NCI-H1048 (cell line): ENCODE results near the gene ZDHHC18.
"Not testable (repeated sequence)": the region's sequence is repeated elsewhere in the genome, so short reads cannot be mapped to it uniquely, and the experiment has no call there.

Experiments used
- DNase-seq: peaks from one replicate; lab custom pipeline; 2025; lab: John Stamatoyannopoulos, UW

Gene ZDHHC18

DNA sequence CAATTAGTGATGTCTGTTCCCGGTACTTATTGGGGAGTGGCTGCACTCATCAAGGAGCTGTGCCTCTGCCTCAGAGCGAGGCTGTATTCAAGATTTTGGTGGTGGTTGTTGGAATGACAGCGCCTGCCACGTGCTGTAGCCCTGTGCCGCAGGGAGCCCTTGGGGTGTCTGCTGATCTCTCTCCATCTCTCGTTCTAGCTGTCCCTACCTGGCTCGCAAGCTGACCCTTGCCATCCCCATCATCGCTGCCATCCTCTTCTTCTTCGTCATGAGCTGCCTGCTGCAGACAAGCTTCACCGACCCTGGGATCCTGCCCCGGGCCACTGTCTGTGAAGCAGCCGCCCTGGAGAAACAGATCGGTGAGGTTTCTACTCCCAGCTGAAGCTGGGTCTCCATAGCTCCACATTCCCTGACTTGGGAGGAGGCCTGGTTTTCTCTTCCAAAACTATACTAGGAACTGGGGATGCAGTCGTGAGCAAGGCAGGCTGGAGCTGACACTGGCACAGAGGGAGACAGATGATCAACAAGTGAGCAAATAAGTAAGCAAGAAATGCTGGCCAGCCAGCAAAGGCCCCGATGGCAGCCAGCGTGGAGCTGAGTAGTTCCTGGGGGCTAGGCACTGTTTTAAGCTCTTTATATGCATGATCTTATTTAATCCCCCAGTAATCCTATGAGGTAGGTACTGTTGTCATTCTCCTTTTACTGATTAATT is 5.9 kb downstream of the ZDHHC18 start:
- no peak for DNase-seq

DNA sequence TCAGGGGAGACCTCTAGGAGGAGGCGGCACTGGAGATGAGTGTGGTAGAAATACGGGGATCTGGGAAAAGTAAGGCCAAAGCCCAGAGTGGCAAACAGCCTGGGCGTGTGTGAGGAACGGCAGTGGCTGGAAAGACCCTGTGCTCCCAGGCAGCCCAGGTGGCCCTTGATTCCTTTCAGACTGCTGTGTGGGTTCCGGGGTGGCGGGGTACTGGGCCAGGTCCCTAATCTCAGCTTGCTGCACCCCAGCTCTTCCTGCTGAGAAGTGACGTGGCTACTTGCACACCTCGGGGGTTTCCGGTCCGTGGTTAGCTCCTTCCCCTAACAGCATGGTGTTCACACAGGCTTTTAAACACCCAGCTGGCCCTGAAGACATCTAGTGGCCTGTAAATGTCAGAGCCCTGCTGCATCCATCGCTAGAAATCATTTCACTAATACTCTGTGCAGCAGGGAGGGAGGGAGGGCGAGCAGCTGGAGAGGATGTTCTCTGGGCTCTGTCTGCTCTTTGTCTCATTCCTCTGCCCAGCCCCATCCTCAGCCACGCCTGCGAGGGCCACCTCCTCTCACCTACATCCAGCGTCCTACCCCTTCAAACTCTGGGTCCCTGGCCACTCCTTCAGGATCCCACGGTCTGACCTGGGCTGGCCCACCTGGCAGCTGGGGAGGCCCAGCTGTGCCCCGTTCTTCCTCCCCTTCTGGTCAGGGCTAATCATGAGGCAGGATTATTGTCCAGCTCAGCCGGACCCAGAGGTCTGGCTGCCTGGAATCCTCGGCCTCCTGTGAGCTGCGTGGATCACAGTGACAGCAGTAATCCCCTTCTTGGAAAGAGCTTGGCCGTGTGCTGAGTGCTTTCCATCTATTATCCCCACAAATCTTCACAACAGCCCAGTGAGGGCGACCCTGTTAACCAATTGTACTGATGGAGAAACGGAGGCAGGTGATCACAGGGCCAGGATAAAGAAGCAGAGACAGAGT is 7.2 kb downstream of the ZDHHC18 start:
- no peak for DNase-seq

DNA sequence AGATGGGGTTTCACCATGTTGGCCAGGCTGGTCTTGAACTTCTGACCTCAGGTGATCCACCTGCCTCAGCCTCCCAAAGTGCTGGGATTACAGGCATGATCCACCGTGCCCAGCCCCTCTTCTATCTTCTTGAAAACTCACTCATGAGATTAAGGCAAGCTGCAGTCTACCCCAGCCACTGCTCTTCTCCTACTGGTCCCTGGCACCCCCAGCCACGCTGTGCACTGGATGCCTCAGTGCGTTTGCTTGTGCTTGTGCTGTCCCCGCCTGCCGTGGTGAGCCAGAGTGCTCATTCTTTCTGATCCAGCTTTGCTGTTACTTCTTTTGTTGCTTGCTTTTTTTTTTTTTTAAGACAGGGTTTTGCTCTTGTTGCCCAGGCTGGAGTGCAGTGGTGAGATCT is 11.2 kb downstream of the ZDHHC18 start:
- DNase-seq, result not testable (repeated sequence)

DNA sequence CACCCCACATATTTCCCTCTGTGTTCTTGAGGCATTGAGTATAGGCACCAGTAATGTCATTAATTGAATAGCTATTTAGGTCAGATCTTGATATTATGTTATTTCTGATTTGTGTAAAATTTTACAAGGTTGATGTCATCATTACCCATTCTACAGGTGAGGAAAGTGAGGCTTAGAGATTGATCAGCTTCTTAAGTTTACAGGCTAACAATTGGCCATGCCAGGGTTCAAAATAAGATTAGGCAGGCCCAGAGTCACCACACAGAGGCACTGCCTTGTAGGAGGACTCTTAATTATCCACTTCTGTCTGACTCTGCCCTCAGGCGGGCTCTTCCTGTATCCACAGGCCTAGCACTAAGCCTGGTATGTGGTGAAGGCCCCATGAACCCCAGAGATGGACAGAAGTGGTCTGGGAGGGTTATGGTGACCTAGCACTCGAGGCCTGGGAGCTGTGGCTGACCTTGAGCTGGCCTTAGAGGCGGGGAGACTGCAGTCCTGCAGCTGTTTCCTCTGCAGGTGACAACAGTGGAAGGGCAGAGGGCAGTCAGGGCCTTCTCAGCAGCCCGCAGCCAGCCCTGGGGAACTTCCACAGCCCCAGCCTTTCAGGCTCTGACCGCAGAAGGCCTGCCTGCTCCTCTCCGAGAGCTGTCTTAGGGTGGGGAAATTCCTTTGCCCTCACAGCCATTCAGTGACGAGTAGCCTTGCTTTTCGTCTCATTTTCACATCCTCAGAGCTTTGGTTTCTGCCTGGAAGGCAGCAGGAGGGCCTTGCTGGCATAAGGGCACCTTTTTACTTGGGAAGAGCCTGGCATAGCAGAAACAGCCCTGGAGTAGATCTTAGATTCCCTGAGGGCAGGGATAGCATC is 12.2 kb downstream of the ZDHHC18 start:
- DNase-seq, result no peak

DNA sequence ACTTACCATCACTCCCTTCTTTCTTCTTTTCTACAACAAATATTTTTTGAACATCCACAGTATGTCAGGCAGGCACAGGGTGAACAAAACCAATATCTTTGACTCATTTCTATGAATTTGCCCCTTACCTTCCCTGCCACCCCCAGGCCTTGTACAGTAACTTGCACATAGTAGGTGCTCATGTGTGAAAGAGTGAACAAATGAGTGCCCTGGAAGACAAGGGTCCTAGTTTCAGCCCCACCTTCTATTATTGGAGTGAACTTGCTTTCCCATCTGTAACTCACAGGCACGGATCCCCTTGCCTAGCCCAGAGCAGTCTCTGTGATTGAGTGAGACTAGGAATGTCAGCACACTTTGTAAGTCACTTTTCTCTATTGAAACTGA is 12.8 kb downstream of the ZDHHC18 start:
- DNase-seq, result no peak

DNA sequence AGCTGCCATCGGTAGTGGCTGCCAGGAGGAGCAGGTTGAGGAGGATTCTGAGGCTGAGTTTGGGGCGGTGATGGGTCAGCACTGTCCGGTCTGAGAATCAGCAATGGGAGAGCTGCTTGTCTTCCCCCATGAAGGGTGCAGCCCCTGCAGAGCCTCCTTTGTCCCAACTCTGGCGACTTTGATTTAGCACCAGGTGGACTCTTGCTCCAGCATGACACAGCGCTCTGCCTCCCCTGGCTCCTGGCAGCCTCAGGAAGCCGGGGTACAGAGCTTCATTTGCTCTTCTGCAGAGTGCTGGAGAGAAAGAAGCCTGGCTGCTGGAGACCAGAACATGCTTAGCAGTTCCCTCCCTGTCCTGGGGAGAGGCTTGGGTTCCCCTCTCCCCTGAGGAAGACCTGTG is 13.3 kb downstream of the ZDHHC18 start:
- DNase-seq, result no peak

DNA sequence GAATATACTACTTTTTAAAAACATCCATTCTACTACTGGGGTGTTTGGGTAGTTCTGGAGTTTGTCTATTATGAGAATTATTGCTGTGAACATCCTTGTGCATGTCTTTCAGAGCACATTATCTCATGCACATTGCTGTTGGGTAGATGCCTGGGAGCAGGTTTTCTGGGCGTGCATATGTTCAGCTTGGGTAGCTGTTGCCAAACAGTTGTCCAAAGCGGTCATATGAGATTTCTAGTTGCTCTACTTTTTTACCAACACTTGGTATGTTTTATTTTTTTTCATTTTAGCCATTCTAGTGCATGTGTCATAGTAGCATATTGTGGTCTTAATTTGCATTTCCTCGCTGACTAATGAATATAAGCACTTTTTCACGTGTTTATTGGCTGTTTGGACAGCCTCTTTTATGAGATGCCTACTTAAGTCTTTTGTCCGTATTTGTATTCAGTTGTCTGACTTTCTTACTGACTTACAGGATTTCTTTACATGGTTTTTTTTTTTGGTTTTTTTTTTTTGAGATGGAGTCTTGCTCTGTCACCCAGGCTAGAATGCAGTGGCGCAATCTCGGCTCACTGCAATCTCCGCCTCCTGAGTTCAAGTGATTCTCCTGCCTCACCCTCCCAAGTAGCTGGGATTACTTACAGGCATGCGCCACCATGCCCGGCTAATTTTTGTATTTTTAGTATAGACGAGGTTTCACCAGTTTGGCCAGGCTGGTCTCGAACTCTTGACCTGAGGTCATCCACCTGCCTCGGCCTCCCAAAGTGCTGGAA is 18.1 kb downstream of the ZDHHC18 start:
- DNase-seq, result no peak

DNA sequence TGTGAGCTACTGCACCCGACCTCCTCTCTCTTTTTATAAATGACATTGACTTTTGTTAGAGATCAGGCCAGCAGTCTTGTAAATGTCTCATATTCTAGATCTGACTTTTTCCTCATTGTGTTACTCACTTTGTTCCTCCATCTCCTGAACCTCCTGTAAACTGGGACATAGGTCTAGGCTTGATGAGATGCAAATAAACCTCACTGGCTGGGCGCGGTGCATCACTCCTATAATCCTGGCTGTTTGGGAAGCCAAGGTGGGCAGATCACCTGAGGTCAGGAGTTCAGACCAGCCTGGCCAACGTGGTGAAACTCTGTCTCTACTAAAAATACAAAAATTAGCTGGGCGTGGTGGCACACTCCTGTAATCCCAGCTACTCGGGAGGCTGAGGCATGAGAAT is 21.3 kb downstream of the ZDHHC18 start:
- not testable (repeated sequence) for DNase-seq

DNA sequence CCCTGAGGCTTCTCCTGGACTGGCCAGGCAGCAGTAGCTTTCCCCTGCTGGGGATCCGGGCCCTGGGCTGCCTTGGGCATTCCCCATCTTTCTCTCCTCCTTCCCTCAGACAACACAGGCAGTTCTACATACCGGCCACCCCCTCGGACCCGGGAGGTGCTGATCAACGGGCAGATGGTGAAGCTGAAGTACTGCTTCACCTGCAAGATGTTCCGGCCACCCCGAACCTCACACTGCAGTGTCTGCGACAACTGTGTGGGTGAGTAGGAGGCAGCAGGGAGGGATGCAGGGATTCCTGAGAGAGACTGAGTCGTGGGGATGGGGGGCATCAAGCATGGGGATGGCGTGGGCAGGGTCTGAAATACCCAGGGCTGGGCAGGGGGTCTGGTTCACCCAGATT is 22.0 kb downstream of the ZDHHC18 start:
- no peak for DNase-seq

DNA sequence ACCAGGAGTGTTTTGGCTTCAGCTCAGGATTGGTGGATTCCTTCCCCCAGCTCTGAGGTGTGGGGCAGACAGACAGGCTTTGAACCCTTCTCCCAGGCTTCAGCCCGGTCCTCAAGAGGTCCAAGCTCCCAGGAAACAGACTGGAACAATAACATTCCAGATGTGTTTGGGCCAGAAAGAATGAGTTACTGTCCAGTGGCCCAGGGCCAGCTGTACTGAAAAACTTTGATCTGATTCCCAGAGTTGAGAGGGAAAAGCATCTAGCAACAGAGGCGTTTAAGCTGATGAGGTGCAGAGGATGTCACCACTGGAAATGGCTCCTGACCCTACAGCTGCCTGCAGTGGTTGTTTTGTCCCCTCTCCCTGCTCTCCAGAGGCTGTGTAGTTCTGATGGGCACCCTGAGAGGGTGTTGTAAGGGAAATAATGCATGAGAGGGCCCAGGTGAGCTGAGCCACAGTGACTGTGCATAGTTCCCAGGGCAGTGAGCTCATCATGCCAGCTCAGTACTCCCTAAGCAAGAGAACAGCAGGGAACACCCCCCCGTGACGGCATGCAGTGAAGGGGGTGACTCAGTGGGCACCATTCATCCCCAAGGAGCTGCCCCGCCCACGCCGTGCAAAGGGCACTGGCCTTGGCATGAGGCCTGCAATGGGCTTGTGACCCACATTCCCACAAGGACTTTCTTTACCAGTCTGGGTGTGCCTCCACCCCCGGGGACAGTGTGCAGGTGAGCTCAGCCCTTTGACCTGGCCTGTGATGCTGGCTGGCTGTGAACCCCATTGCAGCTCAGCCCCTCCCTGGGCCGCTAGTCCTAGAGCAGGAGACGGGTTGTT is 22.7 kb downstream of the ZDHHC18 start:
- no peak for DNase-seq

DNA sequence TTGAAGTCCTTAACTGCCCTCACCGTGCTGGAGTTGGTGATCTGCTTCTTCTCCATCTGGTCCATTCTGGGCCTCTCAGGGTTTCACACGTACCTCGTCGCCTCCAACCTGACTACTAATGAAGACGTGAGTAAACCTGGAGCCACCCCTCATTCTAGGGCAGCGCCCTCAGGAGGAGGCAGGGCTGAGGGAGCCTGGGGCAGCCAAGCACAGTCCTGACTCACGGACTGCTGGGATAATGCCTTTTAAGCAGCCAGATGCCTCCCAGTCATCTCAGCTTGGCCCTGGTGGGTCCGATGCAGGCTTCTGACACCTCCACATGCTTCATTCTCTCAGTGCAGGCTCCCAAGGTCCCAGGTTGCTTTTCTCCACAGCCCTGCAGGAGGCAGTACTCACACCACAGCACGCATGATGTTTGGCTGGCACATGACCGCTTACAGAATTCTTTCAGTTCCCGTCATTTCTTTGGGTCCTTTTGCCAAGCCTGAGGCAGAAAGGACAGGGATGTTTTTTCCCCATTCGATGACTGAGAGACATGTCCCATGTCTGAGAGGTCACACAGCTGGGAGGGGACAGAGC is 24.7 kb downstream of the ZDHHC18 start:
- DNase-seq, result no peak

DNA sequence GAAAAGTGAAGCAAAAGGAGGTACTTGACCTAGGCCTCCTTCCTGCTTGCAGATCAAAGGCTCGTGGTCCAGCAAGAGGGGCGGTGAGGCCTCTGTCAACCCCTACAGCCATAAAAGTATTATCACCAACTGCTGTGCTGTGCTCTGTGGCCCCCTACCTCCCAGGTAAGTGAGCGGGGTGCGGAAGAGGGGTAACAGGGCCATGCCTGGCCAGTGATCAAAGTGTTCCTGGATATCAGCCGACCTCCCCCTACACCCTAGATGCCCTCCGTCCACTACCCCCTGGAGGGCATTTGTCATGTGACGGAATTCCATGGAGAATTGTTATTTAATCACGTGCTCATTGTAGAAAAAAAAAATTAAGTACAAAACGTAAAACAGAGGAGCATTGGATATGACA is 26.2 kb downstream of the ZDHHC18 start:
- no peak for DNase-seq

DNA sequence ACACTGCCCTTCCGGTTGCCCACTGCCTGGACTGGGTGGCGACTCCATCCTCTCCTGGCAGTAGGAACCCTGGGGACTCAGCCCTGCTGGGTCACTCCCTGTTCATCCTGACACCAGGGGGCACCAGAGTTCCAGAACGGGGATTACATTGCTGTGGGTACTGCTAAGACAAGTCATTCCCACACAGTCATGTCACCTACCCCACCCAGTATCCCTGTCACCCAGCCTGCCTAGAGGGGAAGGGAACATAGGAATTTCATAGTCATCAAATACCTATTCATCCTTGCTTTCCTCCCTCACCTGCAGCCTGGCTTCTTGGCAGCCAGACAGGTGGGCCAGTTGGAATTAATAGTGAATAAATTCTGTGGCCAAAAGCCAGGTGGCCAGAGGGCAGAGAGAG is 26.7 kb downstream of the ZDHHC18 start:
- DNase-seq, result peak; percentile 46

DNA sequence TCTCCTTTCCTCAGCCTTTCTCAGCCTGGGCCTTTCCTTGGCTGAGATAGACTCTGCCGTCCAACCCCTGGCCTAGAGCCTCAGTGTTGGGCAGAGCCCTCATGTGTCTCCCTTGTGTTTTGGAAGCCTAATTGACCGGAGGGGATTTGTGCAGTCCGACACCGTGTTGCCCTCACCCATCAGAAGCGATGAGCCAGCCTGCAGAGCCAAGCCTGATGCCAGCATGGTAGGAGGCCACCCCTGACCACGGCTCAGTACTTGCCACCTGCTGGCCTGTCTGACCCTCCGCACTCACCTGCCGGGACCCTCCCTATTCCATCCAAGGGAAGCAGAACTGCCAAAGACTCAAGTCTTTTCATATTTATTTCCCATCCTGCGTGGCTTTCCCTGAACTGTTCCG is 27.1 kb downstream of the ZDHHC18 start:
- no peak for DNase-seq

DNA sequence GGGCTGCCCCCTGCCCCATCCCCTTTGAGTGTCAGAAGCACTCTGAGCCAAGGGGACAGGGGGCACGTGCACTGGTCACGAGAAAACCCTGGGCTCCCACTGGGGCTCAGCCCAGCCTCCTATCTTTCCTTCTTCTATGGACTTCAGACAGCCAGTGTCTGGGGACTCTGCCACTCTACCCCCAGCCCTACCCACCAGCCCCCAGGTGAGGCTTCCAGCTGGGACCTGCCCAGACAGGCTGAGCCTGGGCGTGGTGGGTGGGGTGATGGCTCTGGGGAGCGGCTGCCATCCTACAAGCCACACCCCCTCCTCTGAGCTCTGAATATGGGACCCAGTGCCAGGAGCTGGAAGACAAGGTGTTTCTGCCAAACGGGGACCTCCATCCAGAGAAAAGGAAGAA is 28.4 kb downstream of the ZDHHC18 start:
- DNase-seq, result no peak

DNA sequence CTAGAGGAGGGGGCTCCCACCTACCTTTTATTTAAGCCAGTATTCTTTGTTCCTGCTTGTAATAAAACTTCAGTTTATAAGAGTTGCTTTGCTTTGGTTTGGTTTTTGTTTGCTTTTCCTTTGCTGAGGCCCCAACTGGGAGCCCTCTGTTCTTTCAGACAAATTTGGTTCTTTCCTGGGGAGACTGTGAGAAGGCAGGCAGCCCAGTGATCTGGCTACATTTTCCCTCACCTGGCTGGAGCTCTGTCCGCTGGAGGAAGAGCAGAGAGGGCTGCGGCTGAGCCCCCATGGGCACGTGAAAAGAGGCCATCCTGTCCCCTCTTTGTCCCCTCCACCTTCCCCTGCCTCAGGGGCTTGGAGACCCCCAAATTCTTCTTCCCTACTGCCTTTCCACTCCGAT is 29.1 kb downstream of the ZDHHC18 start:
- DNase-seq, result no peak

DNA sequence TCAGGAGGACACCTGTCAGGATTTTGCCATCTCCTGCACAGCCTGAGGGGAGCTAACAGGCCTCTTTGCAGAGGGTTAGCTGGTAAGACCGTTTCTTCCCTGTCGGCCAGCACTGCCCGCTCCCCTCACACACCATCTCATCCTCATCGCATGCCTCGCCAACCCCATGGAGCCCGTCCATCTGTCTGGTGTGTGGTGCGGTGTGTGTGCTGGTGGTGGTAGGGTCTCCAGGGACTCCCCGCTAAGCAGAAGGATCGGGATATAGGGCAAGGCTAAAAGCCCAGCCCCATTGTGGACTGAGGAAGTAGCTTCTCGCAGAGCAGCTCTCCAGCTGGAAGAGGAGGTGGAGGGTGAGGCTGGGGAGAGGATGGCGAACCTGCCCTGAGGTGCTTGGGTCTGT is 29.7 kb downstream of the ZDHHC18 start:
- no peak for DNase-seq

DNA sequence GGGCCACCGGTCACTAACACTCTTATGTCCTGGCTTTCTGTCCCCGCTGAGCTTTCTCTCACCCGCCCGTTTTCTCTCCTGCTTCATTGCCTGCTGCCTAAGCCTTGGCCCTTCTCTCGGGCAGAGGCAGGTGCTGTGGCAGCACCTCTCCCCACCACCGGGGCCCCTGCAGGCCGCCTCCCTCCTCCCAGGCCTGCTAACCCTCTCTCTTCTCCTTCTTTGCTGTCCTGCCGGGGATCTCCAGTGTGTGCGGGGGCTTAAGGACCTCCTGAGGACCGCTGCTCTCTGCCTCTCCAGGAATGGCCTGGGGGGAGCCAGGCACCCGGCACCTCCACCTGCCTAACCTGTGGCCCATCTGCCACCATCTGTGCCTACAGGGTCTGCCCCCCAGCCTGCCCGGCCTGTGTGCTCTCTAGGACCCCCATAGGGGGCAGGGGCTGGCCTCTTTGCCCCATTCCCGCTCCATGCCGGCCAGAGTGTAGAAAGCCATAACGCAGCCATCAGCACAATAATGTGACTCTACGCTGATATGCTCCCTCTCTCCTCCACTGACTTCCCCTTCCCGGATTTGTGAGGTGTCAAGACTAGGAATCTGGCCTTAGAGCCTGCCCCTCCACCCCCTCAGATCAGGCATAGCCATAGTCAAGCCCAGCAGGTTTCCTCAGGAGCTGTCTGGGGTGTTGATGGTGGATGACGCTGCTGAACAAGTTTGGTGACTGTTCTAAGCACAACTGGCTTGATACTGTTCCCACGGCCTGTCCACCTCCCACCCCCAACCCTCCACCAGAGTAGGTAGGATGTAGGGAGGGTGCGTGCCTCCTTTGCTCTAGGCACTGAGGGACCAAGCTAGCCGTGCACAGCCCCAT is 30.3 kb downstream of the ZDHHC18 start:
- no peak for DNase-seq

DNA sequence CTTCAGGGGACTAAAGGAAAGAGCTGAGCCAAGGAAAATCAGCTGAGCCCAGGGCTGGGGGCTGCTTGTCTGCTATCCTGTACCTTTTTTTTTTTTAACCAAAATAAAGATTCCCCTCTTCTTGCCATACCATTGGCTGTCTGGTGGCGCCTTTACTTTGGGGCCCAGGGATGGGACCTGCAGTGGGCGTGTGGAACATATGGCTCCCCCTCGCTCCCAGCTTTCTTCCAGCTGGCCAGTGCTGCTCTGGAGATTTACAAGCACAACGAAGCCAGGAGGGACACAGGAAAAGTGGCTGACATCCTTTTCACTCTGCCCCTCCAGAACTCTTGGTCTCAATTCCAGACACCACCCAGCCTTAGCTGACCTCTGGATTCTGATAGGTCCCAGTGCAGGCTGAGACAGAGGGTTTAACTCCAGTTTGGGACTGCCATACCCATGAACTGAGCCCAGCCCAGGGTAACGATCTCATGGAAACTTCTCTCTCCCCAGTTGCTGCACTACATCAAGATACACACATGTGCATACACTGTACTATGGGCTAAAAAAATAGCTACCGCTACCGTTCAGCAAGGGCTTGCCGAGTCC is 31.1 kb downstream of the ZDHHC18 start:
- DNase-seq, result no peak
